T47D (cell line): ENCODE data around the gene PLA2G3.

Source experiments
- DNase-seq, 2 experiments: peaks; one replicate each; pipeline versions ENCODE4 v3.0.0 to v3.0.0-alpha.2; 2011 to 2012; ENCODE audit warnings: low read depth in 1 of 2, low spot score in 1 of 2
- JUND ChIP-seq: IDR thresholded peaks from 2 replicates; pipeline ENCODE4 v1.6.1; 2012; ENCODE audit warnings: low read depth
- in situ Hi-C: cut with HindIII; loops from 2 replicates; pipeline ENCODE4 v1.10.0; 2016; ENCODE audit warnings: low sequenced_read_pairs, low pct_unique_long_range_greater_than_20kb

Gene PLA2G3

GRCh38 chr22:31107894-31108218 lies 32.5 kb downstream of the PLA2G3 start:
- no peak for TF ChIP-seq JUND
- in situ Hi-C loops, result no loop called here
- no peak for DNase-seq

DNA sequence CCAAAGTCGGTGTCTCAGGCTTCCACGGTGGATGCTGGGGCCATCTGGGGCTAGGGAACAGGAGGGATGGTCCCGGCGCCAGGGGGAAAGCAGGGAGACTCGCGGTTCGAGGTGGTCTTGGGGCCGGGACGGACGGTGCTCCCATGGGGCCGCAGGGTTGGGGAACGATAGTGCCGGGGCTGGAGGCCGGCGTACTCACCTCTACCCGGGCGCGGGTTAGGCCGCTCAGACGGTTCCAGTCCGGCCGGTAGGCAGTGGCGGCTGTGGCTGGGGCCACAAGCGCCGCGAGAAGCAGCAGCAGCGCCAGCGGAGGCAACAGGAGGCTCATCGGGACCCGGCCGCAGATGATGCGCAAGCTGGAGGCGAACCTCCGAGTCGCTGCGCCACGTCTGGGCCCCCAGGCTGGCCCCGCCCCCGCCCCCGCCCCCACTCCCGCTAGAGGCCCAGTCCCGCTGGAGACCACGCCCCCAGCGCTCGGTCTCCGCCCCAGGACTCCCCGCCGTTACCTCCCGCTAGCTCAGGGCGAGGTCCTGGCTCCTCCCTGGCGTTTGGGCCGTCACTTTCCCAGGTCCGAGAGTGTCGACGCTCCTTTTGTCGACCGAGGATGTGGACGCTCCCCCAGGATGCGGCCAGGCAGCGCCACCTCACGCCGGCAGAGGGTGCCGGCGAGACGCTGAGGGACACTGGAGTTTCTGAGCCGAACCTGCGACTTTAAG lies 33.0 kb downstream of the PLA2G3 start, which contains the start of gene SELENOM:
Gene SELENOM, minus strand, starts transcription at position 391 of the 716 bp plus-strand sequence. Its CDS starts 63 bp downstream, at position 328.
- no peak for TF ChIP-seq JUND
- in situ Hi-C loops, result no loop called here
- DNase-seq, result peak; percentile 82 to 98

GRCh38 chr22:31106731-31107177 lies 33.6 kb downstream of the PLA2G3 start:
- no peak for TF ChIP-seq JUND
- in situ Hi-C loops, result no loop called here
- peak in 1 of 2 experiments; percentile 38 for DNase-seq

GRCh38 chr22:31106001-31106571 lies 34.2 kb downstream of the PLA2G3 start:
- TF ChIP-seq JUND, result no peak
- no peak for DNase-seq
- in situ Hi-C loops, result no loop called here

- in situ Hi-C loops, result no loop called here
- DNase-seq, result no peak
- TF ChIP-seq JUND, result no peak
Observed at GRCh38 chr22:31105282-31105929, 34.9 kb downstream of the PLA2G3 start.

- no peak for TF ChIP-seq JUND
- DNase-seq, result no peak
- in situ Hi-C loops, result no loop called here
Observed at GRCh38 chr22:31104869-31105268, 35.4 kb downstream of the PLA2G3 start.

DNA sequence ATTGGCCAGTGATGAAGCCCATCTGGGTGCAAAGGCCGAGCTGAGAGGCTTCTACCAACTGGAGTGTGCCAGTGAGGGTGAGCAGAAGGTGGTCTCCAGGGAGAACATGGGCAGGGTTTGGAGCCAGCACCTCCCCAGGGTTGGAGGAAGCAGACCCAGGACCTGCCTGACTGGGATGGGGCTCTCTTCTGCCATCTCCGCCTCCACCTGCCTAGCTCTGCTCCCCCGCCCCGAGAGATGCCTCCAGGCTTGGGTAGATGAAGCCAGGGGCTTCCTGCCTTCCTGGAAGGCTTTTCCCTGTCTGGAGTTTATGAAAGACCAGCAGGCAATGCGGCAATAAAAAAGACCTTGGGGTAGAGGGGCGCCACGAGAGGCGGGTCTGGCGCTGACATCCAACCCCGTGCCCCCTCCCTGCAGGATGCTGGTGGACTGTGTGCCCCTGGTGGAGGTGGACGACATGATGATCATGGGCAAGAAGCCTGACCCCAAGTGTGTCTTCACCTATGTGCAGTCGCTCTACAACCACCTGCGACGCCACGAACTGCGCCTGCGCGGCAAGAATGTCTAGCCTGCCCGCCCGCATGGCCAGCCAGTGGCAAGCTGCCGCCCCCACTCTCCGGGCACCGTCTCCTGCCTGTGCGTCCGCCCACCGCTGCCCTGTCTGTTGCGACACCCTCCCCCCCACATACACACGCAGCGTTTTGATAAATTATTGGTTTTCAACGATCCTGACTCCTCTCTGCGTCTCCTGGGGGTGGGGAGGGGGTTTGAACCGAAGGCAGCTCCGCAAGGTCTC lies 36.2 kb downstream of the PLA2G3 start:
- in situ Hi-C loops, result no loop called here
- no peak for DNase-seq
- no peak for TF ChIP-seq JUND

DNA sequence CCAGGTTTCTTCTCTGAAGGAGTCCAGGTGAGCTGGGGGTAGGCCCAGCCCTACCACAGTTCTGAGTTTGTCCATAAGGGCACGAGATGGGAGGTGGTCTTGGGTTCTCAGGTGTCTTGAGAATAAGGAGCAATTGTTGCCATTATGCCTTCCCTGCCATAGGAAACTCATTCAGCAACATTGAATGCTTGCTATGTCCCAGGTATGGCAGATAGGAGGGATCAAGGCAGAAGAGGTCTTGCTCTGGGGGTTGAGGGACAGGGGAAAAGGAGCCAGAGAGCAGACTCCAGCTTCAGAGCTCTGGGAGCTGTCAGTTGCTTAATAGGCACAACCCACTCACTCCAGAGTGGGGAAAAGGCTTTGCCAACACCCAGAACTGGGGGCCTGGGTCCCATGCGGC lies 37.2 kb downstream of the PLA2G3 start:
- in situ Hi-C loops, result no loop called here
- TF ChIP-seq JUND, result no peak
- no peak for DNase-seq

- TF ChIP-seq JUND, result no peak
- in situ Hi-C loops, result no loop called here
Observed at GRCh38 chr22:31102441-31103081, 37.7 kb downstream of the PLA2G3 start.

GRCh38 chr22:31100762-31101525 lies 39.4 kb downstream of the PLA2G3 start:
- no peak for TF ChIP-seq JUND
- in situ Hi-C loops, result no loop called here

More at GRCh38 chr22:31102441-31103081, 37.7 kb downstream of the PLA2G3 start:
- DNase-seq, result no peak

More at GRCh38 chr22:31100762-31101525, 39.4 kb downstream of the PLA2G3 start:
- DNase-seq, result no peak
